Measurements from ENCODE around the gene ARID4A. TPM values are rescaled to one million over a fixed set of nuclear protein-coding genes. Genes with fewer than 3 reads are reported as not detected.
"Not testable (repeated sequence)": the region's sequence is repeated elsewhere in the genome, so short reads cannot be mapped to it uniquely, and the experiment has no call there.

ARID4A gene
- total RNA-seq, 1 experiment from 2014 or later: 19.0 TPM

GRCh38 chr14:58408681-58409215 is 110.4 kb downstream of the ARID4A start:
- no peak for DNase-seq (ENCODE audit: unreplicated experiment)
- H3K36me3 Mint-ChIP-seq (ENCODE audit: insufficient read depth, unreplicated experiment): peaks cover 69% of the 10 kb centered on the region
- no peak overlapping the region for H3K4me3 Mint-ChIP-seq (ENCODE audit: unreplicated experiment)
- H3K27me3 Mint-ChIP-seq (ENCODE audit: insufficient read depth, unreplicated experiment): no peaks in the 10 kb centered on the region
- BruUV-seq (replicated peaks): TSS peak; percentile 33
- ChIA-PET POLR2A (no interaction called here), CTCF (no interaction called here)
- intact Hi-C loops (cut with micrococcal nuclease): no loop called here
- H3K4me1 Mint-ChIP-seq (ENCODE audit: insufficient read depth, unreplicated experiment): no peaks in the 10 kb centered on the region
- TF ChIP-seq CTCF (IDR thresholded peaks at IDR 0.05; ENCODE audit: unreplicated experiment): no peak
- H3K27ac Mint-ChIP-seq (ENCODE audit: low read depth, unreplicated experiment): no peak overlapping the region
- H3K9me3 Mint-ChIP-seq (ENCODE audit: unreplicated experiment): no peaks in the 10 kb centered on the region

GRCh38 chr14:58414845-58415244 is 116.5 kb downstream of the ARID4A start:
- Mint-ChIP-seq H3K4me3 (ENCODE audit: unreplicated experiment) (no peak overlapping the region), H3K4me1 (ENCODE audit: insufficient read depth, unreplicated experiment) (peaks cover 10% of the 10 kb centered on the region), H3K36me3 (ENCODE audit: insufficient read depth, unreplicated experiment) (peaks cover 84% of the 10 kb centered on the region), H3K9me3 (ENCODE audit: unreplicated experiment) (no peaks in the 10 kb centered on the region), H3K27ac (ENCODE audit: low read depth, unreplicated experiment) (no peak overlapping the region), H3K27me3 (ENCODE audit: insufficient read depth, unreplicated experiment) (no peaks in the 10 kb centered on the region)
- intact Hi-C loops (cut with micrococcal nuclease): no loop called here
- no peak for DNase-seq (ENCODE audit: unreplicated experiment)
- no TSS peak for BruUV-seq (replicated peaks)
- ChIA-PET CTCF (no interaction called here), POLR2A (no interaction called here)
- no peak for TF ChIP-seq CTCF (IDR thresholded peaks at IDR 0.05; ENCODE audit: unreplicated experiment)

- Mint-ChIP-seq H3K27me3 (ENCODE audit: insufficient read depth, unreplicated experiment) (no peaks in the 10 kb centered on the region), H3K4me3 (ENCODE audit: unreplicated experiment) (no peak overlapping the region), H3K9me3 (ENCODE audit: unreplicated experiment) (no peaks in the 10 kb centered on the region), H3K36me3 (ENCODE audit: insufficient read depth, unreplicated experiment) (peaks cover 84% of the 10 kb centered on the region), H3K4me1 (ENCODE audit: insufficient read depth, unreplicated experiment) (peaks cover 11% of the 10 kb centered on the region), H3K27ac (ENCODE audit: low read depth, unreplicated experiment) (no peak overlapping the region)
- intact Hi-C loops (cut with micrococcal nuclease): no loop called here
- BruUV-seq (replicated peaks): no TSS peak
- no peak for DNase-seq (ENCODE audit: unreplicated experiment)
- TF ChIP-seq CTCF (IDR thresholded peaks at IDR 0.05; ENCODE audit: unreplicated experiment): no peak
- CTCF ChIA-PET: interaction anchor here (0.6 kb wide), 1 partner anchor 15 kb away, joined by 3 read pairs; no protein-coding TSS in a partner anchor
- POLR2A ChIA-PET: interaction anchor here (2.5 kb wide), 1 partner anchor 12 kb away, joined by 8 read pairs; the partner anchor contains the start of genes KIAA0586 and TIMM9
Observed at GRCh38 chr14:58415636-58416547, 117.5 kb downstream of the ARID4A start.

GRCh38 chr14:58416934-58417333 is 118.6 kb downstream of the ARID4A start:
- POLR2A ChIA-PET: interaction anchor here (2.5 kb wide), 1 partner anchor 11 kb away, joined by 8 read pairs; the partner anchor contains the start of genes KIAA0586 and TIMM9
- CTCF ChIA-PET; intact Hi-C loops (cut with micrococcal nuclease): not testable (repeated sequence)

More at GRCh38 chr14:58416934-58417333, 118.6 kb downstream of the ARID4A start:
- H3K27ac Mint-ChIP-seq (ENCODE audit: low read depth, unreplicated experiment): peak overlapping the region; percentile 55
- peaks cover 16% of the 10 kb centered on the region for H3K4me1 Mint-ChIP-seq (ENCODE audit: insufficient read depth, unreplicated experiment)
- H3K27me3 Mint-ChIP-seq (ENCODE audit: insufficient read depth, unreplicated experiment); BruUV-seq (replicated peaks); H3K4me3 Mint-ChIP-seq (ENCODE audit: unreplicated experiment); H3K9me3 Mint-ChIP-seq (ENCODE audit: unreplicated experiment); DNase-seq (ENCODE audit: unreplicated experiment): not testable (repeated sequence)
- peaks cover 84% of the 10 kb centered on the region for H3K36me3 Mint-ChIP-seq (ENCODE audit: insufficient read depth, unreplicated experiment)

Other genes with a start within 250 kb of the ARID4A start
- not detected in 2 replicates for gene ARMH4, start 146.3 kb upstream of the ARID4A start, total RNA-seq (2022)
- 55.1 and 78.8 TPM in 2 replicates for gene ACTR10, start 98.4 kb upstream of the ARID4A start, total RNA-seq (2022)
- gene PSMA3, start 53.7 kb upstream of the ARID4A start, total RNA-seq (2022): 203 and 239 TPM in 2 replicates
- gene TOMM20L, start 97.4 kb downstream of the ARID4A start, total RNA-seq (2022): not detected in 2 replicates
- gene TIMM9, start 129.0 kb downstream of the ARID4A start, total RNA-seq (2022): 52.8 and 102 TPM in 2 replicates
- 19.6 and 26.2 TPM in 2 replicates for gene KIAA0586, start 129.2 kb downstream of the ARID4A start, total RNA-seq (2022)